ENCODE results near the gene KRT28.

KRT28 gene

GRCh38 chr17:40806131-40806530 is 6.4 kb upstream of the KRT28 start:
- Histone ChIP-seq H3K4me1 (ENCODE audit: control insufficient read depth in 2 of 2, insufficient read depth in 2 of 2, low read length in 2 of 2) (no peaks in the 10 kb centered on the region), H3K9ac (ENCODE audit: low read depth in 1 of 2, low read length in 2 of 2) (no peak overlapping the region), H3K27me3 (ENCODE audit: control insufficient read depth in 2 of 2, insufficient read depth in 2 of 2, low read length in 2 of 2) (peaks cover 17 to 30% of the 10 kb centered on the region in 2 donors), H3K9me3 (ENCODE audit: control insufficient read depth in 2 of 2, low read length in 2 of 2) (no peaks in the 10 kb centered on the region), H3K36me3 (ENCODE audit: control insufficient read depth in 2 of 2, insufficient read depth in 2 of 2, low read length in 2 of 2) (no peaks in the 10 kb centered on the region), H3K4me3 (ENCODE audit: low read length in 2 of 2) (no peak overlapping the region), H3K27ac (ENCODE audit: low read depth in 2 of 2, low read length in 2 of 2) (no peak overlapping the region)

DNA sequence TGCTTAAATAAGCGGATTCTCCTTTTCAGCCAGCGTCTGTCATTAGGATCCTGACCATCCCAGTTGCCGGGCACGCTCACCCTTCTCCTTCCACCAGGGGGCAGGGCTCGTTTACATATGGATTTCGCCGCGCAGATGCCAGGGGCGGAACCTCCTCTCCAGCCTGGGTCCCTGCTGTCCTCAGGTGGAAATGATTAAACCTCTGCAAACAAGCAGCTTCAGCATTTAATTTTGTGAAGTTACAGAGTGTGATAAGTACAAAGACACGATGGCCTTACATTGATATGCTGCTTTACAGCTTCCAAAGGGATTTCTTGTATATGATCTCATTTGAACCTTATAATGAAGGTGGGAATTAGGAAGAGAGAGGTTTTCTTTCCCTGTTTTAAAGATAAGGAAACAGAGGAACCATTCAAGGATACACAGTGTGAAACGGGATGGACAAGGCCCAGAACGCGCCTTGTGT is 3.9 kb upstream of the KRT28 start:
- Histone ChIP-seq H3K4me3 (ENCODE audit: low read length in 2 of 2) (no peak overlapping the region), H3K9ac (ENCODE audit: low read depth in 1 of 2, low read length in 2 of 2) (no peak overlapping the region), H3K9me3 (ENCODE audit: control insufficient read depth in 2 of 2, low read length in 2 of 2) (no peaks in the 10 kb centered on the region), H3K27me3 (ENCODE audit: control insufficient read depth in 2 of 2, insufficient read depth in 2 of 2, low read length in 2 of 2) (peaks cover 18 to 21% of the 10 kb centered on the region in 2 donors), H3K27ac (ENCODE audit: low read depth in 2 of 2, low read length in 2 of 2) (no peak overlapping the region), H3K36me3 (ENCODE audit: control insufficient read depth in 2 of 2, insufficient read depth in 2 of 2, low read length in 2 of 2) (no peaks in the 10 kb centered on the region), H3K4me1 (ENCODE audit: control insufficient read depth in 2 of 2, insufficient read depth in 2 of 2, low read length in 2 of 2) (no peaks in the 10 kb centered on the region)

- no peak overlapping the region for H3K9ac ChIP-seq (ENCODE audit: low read depth in 1 of 2, low read length in 2 of 2)
- H3K9me3 ChIP-seq (ENCODE audit: control insufficient read depth in 2 of 2, low read length in 2 of 2): no peaks in the 10 kb centered on the region
- peaks cover 13 to 24% of the 10 kb centered on the region in 2 donors for H3K27me3 ChIP-seq (ENCODE audit: control insufficient read depth in 2 of 2, insufficient read depth in 2 of 2, low read length in 2 of 2)
- H3K4me1 ChIP-seq (ENCODE audit: control insufficient read depth in 2 of 2, insufficient read depth in 2 of 2, low read length in 2 of 2): no peaks in the 10 kb centered on the region
- H3K4me3 ChIP-seq (ENCODE audit: low read length in 2 of 2): no peak overlapping the region
- no peaks in the 10 kb centered on the region for H3K36me3 ChIP-seq (ENCODE audit: control insufficient read depth in 2 of 2, insufficient read depth in 2 of 2, low read length in 2 of 2)
- H3K27ac ChIP-seq (ENCODE audit: low read depth in 2 of 2, low read length in 2 of 2): no peak overlapping the region
Measured at GRCh38 chr17:40801157-40801556, 1.4 kb upstream of the KRT28 start.

DNA sequence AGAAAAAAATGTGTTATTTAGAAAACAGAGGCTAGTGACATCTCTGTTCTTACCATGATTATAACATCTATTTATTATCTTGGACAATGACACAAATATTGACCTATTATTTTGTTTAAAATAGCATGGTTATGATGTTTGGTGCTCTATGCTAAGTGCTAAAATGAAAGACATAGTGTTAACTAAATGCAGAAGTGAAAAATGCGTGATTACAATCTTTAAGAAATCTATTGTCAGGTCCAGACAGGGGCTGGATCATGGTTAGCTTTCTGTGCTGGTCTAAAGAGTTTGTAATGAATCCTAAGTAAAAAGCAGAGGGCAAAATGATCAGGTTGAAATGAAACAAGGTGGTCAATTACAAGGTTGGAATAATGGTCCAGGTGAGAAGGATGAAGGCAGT is 622 bp upstream of the KRT28 start:
- H3K9me3 ChIP-seq (ENCODE audit: control insufficient read depth in 2 of 2, low read length in 2 of 2): no peaks in the 10 kb centered on the region
- no peak overlapping the region for H3K4me3 ChIP-seq (ENCODE audit: low read length in 2 of 2)
- no peak overlapping the region for H3K9ac ChIP-seq (ENCODE audit: low read depth in 1 of 2, low read length in 2 of 2)
- H3K36me3 ChIP-seq (ENCODE audit: control insufficient read depth in 2 of 2, insufficient read depth in 2 of 2, low read length in 2 of 2): no peaks in the 10 kb centered on the region
- no peaks in the 10 kb centered on the region for H3K4me1 ChIP-seq (ENCODE audit: control insufficient read depth in 2 of 2, insufficient read depth in 2 of 2, low read length in 2 of 2)
- peaks cover 10 to 24% of the 10 kb centered on the region in 2 donors for H3K27me3 ChIP-seq (ENCODE audit: control insufficient read depth in 2 of 2, insufficient read depth in 2 of 2, low read length in 2 of 2)
- no peak overlapping the region for H3K27ac ChIP-seq (ENCODE audit: low read depth in 2 of 2, low read length in 2 of 2)

- Histone ChIP-seq H3K4me1 (ENCODE audit: control insufficient read depth in 2 of 2, insufficient read depth in 2 of 2, low read length in 2 of 2) (no peaks in the 10 kb centered on the region), H3K9ac (ENCODE audit: low read depth in 1 of 2, low read length in 2 of 2) (no peak overlapping the region), H3K27me3 (ENCODE audit: control insufficient read depth in 2 of 2, insufficient read depth in 2 of 2, low read length in 2 of 2) (peaks cover 7 to 24% of the 10 kb centered on the region in 2 donors), H3K9me3 (ENCODE audit: control insufficient read depth in 2 of 2, low read length in 2 of 2) (no peaks in the 10 kb centered on the region), H3K36me3 (ENCODE audit: control insufficient read depth in 2 of 2, insufficient read depth in 2 of 2, low read length in 2 of 2) (no peaks in the 10 kb centered on the region), H3K4me3 (ENCODE audit: low read length in 2 of 2) (no peak overlapping the region), H3K27ac (ENCODE audit: low read depth in 2 of 2, low read length in 2 of 2) (no peak overlapping the region)
Measured at GRCh38 chr17:40796846-40797245, 2.9 kb downstream of the KRT28 start.

- Histone ChIP-seq H3K4me1 (ENCODE audit: control insufficient read depth in 2 of 2, insufficient read depth in 2 of 2, low read length in 2 of 2) (no peaks in the 10 kb centered on the region), H3K36me3 (ENCODE audit: control insufficient read depth in 2 of 2, insufficient read depth in 2 of 2, low read length in 2 of 2) (no peaks in the 10 kb centered on the region), H3K9me3 (ENCODE audit: control insufficient read depth in 2 of 2, low read length in 2 of 2) (no peaks in the 10 kb centered on the region), H3K27me3 (ENCODE audit: control insufficient read depth in 2 of 2, insufficient read depth in 2 of 2, low read length in 2 of 2) (peaks cover 7 to 19% of the 10 kb centered on the region in 2 donors), H3K4me3 (ENCODE audit: low read length in 2 of 2) (no peak overlapping the region), H3K9ac (ENCODE audit: low read depth in 1 of 2, low read length in 2 of 2) (no peak overlapping the region), H3K27ac (ENCODE audit: low read depth in 2 of 2, low read length in 2 of 2) (no peak overlapping the region)
Measured at GRCh38 chr17:40795019-40795667, 4.6 kb downstream of the KRT28 start.

- Histone ChIP-seq H3K9ac (ENCODE audit: low read depth in 1 of 2, low read length in 2 of 2) (no peak overlapping the region), H3K36me3 (ENCODE audit: control insufficient read depth in 2 of 2, insufficient read depth in 2 of 2, low read length in 2 of 2) (no peaks in the 10 kb centered on the region), H3K27ac (ENCODE audit: low read depth in 2 of 2, low read length in 2 of 2) (no peak overlapping the region), H3K9me3 (ENCODE audit: control insufficient read depth in 2 of 2, low read length in 2 of 2) (no peaks in the 10 kb centered on the region), H3K4me1 (ENCODE audit: control insufficient read depth in 2 of 2, insufficient read depth in 2 of 2, low read length in 2 of 2) (no peaks in the 10 kb centered on the region), H3K4me3 (ENCODE audit: low read length in 2 of 2) (no peak overlapping the region), H3K27me3 (ENCODE audit: control insufficient read depth in 2 of 2, insufficient read depth in 2 of 2, low read length in 2 of 2) (peaks cover 6 to 15% of the 10 kb centered on the region in 2 donors)
Measured at GRCh38 chr17:40794466-40794865, 5.3 kb downstream of the KRT28 start.

DNA sequence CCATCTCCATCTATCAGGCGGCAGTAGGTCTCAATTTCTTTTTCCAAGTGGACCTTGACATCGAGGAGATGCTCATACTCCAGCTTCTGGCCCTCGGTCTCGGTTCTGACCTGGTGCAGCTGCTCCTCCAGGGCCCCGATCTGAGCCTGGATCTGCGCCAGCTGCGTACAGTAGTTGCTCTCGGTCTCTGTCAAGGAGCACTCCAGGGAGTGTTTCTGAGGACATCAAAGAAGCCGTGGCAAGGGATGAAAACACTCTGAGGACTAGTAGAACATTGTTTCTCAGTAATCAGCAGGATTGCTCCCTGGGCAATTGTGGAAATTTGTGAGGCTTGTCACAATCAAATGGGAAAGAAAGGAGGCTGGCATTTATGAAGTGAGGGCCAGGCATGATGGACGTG is 5.9 kb downstream of the KRT28 start:
- Histone ChIP-seq H3K27ac (ENCODE audit: low read depth in 2 of 2, low read length in 2 of 2) (no peak overlapping the region), H3K9me3 (ENCODE audit: control insufficient read depth in 2 of 2, low read length in 2 of 2) (no peaks in the 10 kb centered on the region), H3K36me3 (ENCODE audit: control insufficient read depth in 2 of 2, insufficient read depth in 2 of 2, low read length in 2 of 2) (no peaks in the 10 kb centered on the region), H3K27me3 (ENCODE audit: control insufficient read depth in 2 of 2, insufficient read depth in 2 of 2, low read length in 2 of 2) (peaks cover 3 to 12% of the 10 kb centered on the region in 2 donors), H3K4me1 (ENCODE audit: control insufficient read depth in 2 of 2, insufficient read depth in 2 of 2, low read length in 2 of 2) (no peaks in the 10 kb centered on the region), H3K4me3 (ENCODE audit: low read length in 2 of 2) (no peak overlapping the region), H3K9ac (ENCODE audit: low read depth in 1 of 2, low read length in 2 of 2) (no peak overlapping the region)

GRCh38 chr17:40791787-40792436 is 7.8 kb downstream of the KRT28 start:
- H3K36me3 ChIP-seq (ENCODE audit: control insufficient read depth in 2 of 2, insufficient read depth in 2 of 2, low read length in 2 of 2): no peaks in the 10 kb centered on the region
- no peaks in the 10 kb centered on the region for H3K9me3 ChIP-seq (ENCODE audit: control insufficient read depth in 2 of 2, low read length in 2 of 2)
- no peaks in the 10 kb centered on the region for H3K4me1 ChIP-seq (ENCODE audit: control insufficient read depth in 2 of 2, insufficient read depth in 2 of 2, low read length in 2 of 2)
- H3K27ac ChIP-seq (ENCODE audit: low read depth in 2 of 2, low read length in 2 of 2): no peak overlapping the region
- H3K27me3 ChIP-seq (ENCODE audit: control insufficient read depth in 2 of 2, insufficient read depth in 2 of 2, low read length in 2 of 2): peaks cover 3 to 5% of the 10 kb centered on the region in 2 donors
- H3K4me3 ChIP-seq (ENCODE audit: low read length in 2 of 2): no peak overlapping the region
- no peak overlapping the region for H3K9ac ChIP-seq (ENCODE audit: low read depth in 1 of 2, low read length in 2 of 2)

DNA sequence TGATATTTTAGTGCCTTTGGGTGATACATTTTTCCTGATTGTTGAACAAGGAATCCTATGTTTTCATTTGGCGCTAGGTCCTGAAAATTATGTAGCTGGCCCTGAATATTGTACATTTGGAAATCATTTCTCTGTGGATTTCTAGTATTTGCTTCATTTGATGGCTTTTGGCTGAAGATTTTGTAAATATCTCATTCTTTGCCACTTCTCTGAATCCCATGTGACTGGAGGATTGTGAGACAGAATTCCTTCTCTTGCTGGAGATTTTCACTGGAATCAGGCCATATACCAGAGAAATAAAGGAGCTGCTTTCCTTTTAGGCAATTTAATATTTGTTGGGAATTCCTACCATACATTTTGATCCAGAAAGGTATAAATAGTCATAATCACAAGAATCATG is 8.6 kb downstream of the KRT28 start:
- H3K27ac ChIP-seq (ENCODE audit: low read depth in 2 of 2, low read length in 2 of 2): no peak overlapping the region
- no peaks in the 10 kb centered on the region for H3K36me3 ChIP-seq (ENCODE audit: control insufficient read depth in 2 of 2, insufficient read depth in 2 of 2, low read length in 2 of 2)
- no peak overlapping the region for H3K4me3 ChIP-seq (ENCODE audit: low read length in 2 of 2)
- peaks cover 0 to 3% of the 10 kb centered on the region in 2 donors for H3K27me3 ChIP-seq (ENCODE audit: control insufficient read depth in 2 of 2, insufficient read depth in 2 of 2, low read length in 2 of 2)
- H3K9me3 ChIP-seq (ENCODE audit: control insufficient read depth in 2 of 2, low read length in 2 of 2): no peaks in the 10 kb centered on the region
- no peaks in the 10 kb centered on the region for H3K4me1 ChIP-seq (ENCODE audit: control insufficient read depth in 2 of 2, insufficient read depth in 2 of 2, low read length in 2 of 2)
- no peak overlapping the region for H3K9ac ChIP-seq (ENCODE audit: low read depth in 1 of 2, low read length in 2 of 2)
